Adrenal gland (tissue), 5 donors: ENCODE results near the gene SLC15A1.

Experiments
- CTCF ChIP-seq, 6 experiments: fragments of 450-650 bp in 4 of 6; fragments of 200-600 bp in 2 of 6; sonication (generic) in 1 of 6; IDR thresholded peaks; 1 replicate in 5 of 6; 2 replicates in 1 of 6; pipeline versions ENCODE4 v1.5.1 to v1.8.0; 2016 to 2021; ENCODE audit warnings: antibody characterized with exemption in 6 of 6, mild to moderate bottlenecking in 2 of 6, moderate library complexity in 1 of 6
- POLR2A ChIP-seq, 2 donors: fragments of 450-650 bp; IDR thresholded peaks; one replicate each; pipeline ENCODE4 v1.6.1; 2017; ENCODE audit warnings: antibody characterized with exemption in 2 of 2, mild to moderate bottlenecking in 2 of 2, moderate library complexity in 1 of 2
- donor health status: DM: no; HTN: no; CAD: no.

GRCh38 chr13:98774776-98775175 lies 22.3 kb upstream of the SLC15A1 start:
- no peak for TF ChIP-seq CTCF (IDR thresholded peaks at IDR 0.05)
- no peak for TF ChIP-seq POLR2A (IDR thresholded peaks at IDR 0.05)
